SK-N-DZ (cell line): ENCODE results near the gene WDPCP.
"Not testable (repeated sequence)": the region's sequence is repeated elsewhere in the genome, so short reads cannot be mapped to it uniquely, and the experiment has no call there.

ENCODE experiments used
- DNase-seq: peaks from one replicate; pipeline ENCODE4 v3.0.0-alpha.2; 2015; ENCODE audit warnings: low spot score
- small RNA-seq, 2 experiments: library from RNA; depleted of rRNA; stranded (forward); fragments of <200 nt; gene quantifications; one replicate each; pipeline ENCODE3, GENCODE V24; 2014

The WDPCP gene

DNA sequence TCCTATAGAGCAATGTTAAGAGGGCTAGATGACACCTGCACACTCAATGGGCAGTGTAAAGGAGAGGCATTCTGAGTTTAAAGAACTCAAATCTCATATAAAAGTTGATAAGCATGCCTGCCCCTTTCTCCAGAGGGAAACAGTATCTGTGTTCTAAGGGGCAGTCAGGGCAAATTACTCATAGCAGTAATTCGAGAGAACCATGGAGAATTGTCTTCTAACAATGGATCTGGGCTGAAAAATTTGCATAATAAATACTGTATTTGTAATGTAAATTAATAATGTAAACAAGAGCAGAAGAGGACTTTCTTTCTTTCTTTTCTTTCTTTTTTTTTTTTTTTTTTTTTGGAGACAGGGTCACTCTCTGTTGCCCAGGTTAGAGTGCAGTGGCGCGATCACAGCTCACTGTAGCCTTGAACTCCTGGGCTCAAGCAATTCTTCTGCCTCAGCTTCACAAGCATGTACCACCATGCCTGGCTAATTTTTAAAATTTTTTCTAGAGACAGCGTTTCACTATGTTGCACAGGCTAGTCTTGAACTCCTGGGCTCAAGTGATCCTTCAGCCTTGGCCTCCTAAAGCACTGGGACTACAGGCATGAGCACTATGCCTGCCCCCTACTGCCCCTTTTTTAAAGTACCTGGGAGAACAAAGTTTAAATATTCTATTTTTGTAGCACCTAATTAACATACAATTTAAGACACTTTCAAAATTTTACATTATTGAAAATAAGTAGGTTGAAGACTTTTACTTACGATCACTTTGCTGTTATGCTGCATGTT lies 467.0 kb downstream of the WDPCP start:
- DNase-seq = no peak

DNA sequence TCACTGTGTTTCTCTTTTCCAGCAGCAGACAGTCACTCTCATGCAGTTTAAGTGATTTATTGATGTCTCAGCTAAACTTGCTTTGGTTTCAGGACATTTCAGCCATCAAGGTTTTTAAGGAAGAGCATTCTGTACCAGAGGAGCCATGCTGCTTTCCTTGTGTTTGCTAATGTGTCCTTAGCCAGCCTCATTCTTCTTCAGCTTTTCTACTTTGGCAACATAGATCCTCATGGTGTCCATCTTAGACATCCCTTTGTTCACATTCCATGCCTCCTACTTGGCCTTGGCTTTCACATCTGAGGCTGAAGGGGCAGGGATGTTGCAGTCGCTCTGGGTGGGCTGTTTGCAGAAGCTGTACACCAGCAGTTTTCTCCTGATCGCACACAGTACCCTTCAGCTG lies 469.5 kb downstream of the WDPCP start:
- no peak for DNase-seq

DNA sequence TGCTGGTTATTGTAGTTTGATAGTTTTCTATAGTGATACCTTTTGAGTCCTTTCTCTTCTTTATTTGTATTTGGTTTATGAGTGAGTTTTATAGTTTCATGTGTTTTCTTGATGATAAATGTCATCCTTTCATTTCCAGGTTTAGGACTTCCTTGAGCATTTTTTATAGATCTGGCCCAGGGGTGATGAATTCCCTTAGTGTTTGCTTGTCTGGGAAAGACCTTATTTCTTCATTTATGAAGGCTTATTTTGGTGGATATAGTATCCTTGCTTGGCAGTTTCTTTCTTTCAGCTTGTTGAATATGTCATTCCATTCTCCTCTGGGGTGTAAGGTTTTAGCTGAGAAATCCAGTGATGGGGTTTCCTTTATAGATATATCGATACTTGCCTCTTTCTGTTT lies 483.8 kb downstream of the WDPCP start:
- DNase-seq = no peak

DNA sequence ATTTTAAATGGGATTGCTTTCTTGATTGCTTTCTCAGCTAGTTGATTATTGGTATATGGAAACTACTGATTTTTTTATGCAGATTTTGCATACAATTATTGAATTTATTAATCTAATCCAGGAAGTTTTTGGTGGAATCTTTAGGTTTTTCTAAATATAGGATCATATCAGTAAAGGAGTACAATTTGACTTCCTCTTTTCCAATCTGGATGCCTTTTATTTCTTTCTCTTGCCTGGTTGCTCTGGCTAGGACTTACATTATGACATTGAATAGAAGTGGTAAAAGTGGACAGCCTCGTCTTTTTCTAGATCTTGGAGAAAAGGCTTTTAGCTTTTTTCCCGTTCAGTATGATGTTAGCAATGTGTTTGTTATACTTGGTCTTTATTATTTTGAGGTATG lies 486.3 kb downstream of the WDPCP start:
- no peak for DNase-seq

DNA sequence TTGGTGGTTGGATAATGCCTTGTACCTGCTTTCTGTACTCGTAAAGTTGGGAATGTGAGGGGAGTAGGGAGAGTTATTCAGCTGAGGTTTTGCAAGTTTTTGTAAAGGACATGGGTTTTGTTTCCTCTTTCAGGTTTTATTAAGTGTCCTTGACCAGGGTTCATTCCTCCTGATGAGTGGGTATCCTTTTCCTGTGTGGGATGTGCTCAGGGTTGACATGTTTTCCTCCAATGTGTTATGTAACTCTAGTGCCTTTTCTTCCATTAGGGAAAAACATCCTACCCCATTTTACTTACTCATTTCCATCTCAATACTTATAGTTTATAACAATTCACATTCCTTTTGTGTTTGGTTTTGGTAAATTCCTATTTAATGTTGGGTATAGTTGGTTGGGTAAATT lies 489.2 kb downstream of the WDPCP start:
- no peak for DNase-seq

DNA sequence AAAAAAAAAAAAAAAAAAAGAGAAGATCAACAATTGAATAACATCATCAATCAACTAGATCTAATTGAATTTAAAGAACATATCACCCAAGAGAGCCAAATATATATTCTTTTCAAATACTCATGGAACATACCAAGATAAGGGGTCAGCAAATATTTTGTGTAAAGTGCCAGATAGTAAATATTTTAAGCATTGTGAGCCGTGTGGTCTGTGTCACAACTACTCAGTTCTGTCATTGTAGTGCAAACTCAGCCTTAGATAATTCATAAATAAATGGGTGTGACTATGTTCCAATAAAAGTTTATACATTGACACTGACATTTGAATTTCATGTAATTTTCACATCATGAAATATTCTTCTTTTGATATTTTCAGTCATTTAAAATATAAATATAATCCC lies 491.8 kb downstream of the WDPCP start:
- DNase-seq = no peak

DNA sequence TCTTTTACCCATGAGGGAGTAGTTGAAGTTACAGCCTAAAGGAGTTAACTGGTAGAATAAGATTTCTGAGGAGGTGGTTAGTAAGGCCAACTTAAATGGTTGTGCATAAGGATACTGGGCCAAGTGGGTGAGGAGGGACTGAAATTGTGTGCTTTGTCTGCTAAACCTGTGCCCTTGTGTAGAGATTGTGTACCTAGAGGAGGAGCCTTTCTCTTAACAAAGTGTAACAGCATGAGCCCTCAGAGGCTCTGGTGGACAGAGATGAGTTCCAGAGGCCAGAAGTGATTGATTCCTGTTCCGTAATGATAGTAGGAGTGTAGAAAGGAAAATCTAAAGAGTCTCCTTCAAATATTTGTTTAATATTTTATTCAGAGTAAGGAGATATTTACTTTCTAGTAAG lies 494.8 kb downstream of the WDPCP start:
- DNase-seq = no peak

DNA sequence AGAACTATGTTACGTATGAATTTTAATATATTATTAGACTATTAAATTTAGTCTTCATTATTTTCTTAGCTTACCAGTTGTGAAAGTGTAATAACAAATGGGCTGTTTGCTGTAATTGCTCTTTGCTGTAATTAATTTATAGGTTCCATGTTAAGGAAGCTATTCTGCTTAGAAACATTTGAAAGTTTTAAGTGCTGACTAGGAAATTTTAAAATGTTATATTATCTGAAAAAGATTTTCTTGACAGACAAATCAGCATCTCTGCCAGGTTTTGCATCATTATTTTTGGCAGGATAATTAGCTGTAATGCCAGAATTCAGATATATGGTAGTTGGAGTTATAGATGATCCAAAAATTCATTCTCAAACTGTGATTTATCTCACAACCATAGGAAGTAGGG lies 495.4 kb downstream of the WDPCP start:
- no peak for DNase-seq

DNA sequence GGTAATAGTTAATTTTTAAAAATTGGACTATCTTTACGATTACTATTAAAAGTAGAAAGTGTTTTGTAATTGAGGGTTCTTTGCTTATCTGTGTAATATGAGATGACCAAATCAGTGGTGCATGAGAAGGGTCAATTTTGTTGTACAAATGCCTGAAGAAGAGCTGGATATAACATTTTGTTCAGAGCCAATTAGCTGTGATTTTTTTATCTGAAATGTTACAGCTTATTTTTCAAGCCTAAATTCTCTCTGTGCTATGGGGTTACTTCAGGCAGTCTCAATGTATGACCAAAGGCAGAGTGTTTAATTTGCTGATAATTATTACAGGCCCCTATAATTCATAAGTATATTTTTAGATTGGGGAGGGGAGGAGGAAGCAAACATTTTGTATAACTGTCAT lies 495.9 kb downstream of the WDPCP start:
- no peak for DNase-seq

DNA sequence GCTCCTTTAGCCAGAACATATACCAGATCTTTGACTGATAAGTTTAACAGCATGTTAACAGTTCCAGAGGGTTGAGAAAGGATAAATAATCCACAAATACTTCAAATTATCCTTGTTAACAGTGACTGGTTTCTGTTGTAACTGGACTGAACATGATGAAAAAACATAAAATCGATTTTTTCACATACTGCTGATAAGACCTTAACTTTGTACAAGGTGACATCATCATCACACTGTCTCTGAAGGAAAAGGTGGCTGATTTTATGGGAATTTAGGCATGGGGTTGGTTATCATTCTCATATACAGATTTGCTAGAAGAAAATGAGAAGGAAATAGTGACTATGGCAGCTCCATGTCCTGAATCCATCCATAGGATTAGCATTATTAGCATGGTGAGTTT lies 501.6 kb downstream of the WDPCP start:
- peak; percentile 20 for DNase-seq

DNA sequence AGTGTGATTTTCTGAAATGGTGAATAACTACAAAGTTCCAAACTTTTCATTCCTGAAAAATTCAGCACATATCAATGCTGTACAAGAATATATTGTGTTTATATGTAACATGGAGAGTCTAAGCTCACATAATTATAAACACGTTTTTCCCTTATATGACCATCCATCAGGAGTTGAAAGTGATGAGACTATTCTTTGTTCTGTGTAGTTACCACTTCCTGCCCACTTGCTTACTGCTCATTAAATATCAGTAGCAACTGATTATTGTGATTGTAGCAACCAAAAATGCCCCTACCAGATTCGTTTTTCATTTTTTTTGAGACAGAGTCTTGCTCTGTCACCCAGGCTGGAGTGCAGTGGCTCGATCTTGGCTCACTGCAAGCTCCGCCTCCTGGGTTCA lies 506.9 kb downstream of the WDPCP start:
- no peak for DNase-seq

DNA sequence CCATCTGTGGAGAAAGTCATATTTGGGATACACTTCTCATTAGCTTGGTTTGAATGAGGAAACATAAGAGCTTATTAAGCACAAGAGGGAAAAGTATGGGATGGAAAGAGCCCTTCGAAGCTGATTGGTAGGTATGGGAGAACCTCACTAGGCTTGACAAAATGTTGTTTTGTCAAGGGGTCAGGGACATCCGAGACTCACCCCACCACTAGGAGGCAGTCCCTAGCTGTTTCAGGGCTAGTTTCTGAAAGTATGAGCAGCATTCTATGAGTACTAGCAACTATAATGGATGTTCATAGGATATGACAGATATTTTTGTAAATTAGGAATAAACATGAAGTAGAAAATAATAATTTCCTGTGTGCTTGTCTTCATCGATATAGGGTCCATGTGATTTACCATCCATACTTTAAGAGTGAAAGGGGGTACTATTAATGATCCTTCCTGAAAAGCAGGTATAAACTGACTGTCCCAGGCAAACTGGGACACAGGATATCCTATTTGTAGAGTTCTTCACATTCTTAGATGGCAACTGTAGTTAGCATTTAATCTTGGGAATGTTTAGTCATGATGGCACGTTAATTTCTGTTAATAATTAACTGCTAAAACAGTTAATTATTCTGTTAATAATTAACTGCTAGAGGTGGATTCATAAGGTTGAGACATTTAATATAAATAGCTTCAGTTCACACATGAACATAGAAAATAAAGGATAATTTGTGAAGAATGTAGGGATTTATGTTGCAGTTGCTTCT lies 509.2 kb downstream of the WDPCP start:
- DNase-seq = no peak

DNA sequence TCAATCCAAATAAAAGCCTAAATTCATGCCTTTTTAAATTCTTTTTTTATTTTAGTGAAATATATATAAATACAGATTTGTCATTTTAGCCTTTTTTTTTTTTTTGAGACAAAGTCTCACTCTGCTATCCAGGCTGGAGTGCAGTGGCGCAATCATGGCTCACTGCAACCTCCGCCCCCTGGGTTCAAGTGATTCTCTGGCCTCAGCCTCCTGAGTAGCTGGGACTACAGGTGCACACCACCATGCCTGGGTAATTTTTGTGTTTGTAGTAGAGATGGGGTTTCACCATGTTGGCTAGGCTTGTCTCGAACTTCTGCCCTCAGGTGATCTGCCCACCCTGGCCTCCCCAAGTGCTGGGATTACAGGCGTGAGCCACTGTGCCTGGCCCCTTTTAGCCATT lies 513.9 kb downstream of the WDPCP start:
- not testable (repeated sequence) for DNase-seq

DNA sequence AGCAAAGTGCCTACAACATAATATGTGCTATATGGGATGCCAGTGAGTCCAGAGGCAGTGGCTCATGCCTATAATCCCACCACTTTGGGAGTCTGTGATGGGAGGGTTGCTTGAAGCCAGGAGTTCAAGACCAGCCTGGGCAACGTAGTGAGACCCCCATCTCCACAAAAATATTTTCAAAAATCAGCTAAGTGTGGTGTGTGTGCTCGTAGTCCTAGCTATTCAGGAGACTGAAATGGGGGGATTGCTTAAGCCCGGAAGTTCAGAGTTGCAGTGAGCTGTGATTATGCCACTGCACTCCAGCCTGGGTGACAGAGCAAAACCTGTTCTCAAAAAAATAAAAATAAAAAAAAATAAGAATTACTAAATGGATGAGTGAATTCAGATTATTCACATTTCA lies 514.3 kb downstream of the WDPCP start:
- DNase-seq = no peak

DNA sequence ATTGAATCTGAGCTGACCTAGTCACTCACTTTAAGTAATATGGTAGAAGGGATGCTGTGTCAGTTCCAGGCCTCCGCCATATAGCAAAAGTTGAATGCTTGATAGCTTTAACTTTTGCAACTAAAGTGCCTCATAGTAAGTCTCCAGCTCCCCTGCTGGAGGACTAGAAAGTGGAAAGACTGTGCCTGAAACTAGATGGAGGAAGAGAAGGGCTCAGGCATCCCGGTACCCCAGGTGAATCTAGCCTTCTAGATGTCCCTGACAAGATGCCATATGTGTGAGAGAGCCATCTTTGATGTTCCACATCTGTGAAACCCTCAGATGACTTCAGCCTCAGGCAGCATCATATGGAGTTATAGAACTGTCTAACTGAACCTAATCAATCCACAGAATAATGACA lies 516.6 kb downstream of the WDPCP start:
- no peak for DNase-seq

Small RNAs within 50 kb of the gene (small RNA-seq; reads per million reads assigned to genes)
- gene RF00017 = 0 reads per million in 2 experiments
